Right cardiac atrium (tissue), 5 donors: ENCODE data around the gene ALB. TPM values are rescaled to one million over a fixed set of nuclear protein-coding genes. Genes with fewer than 3 reads are reported as not detected.
"Not testable (repeated sequence)": the region's sequence is repeated elsewhere in the genome, so short reads cannot be mapped to it uniquely, and the experiment has no call there.

Source experiments
- ATAC-seq, 2 donors: fragments of 200-7000 bp; cut with Tn5 transposase; one replicate each; pipeline versions ENCODE4 v1.8.0 to v1.9.1; 2020; ENCODE audit warnings: moderate library complexity in 2 of 2, mild to moderate bottlenecking in 1 of 2
- DNase-seq, 3 donors: peaks; one replicate each; pipeline ENCODE4 v3.0.0-alpha.2; 2020
- H3K27ac ChIP-seq: one replicate; pipeline ENCODE4 v1.5.1; 2013; ENCODE audit warnings: mild to moderate bottlenecking, low read length, control low read depth, moderate library complexity
- H3K27me3 ChIP-seq: one replicate; pipeline ENCODE4 v1.6.1; 2013; ENCODE audit not compliant: control insufficient read depth, insufficient read depth
- H3K4me1 ChIP-seq: one replicate; pipeline ENCODE4 v1.6.1; 2013; ENCODE audit warnings: low read length; ENCODE audit not compliant: control insufficient read depth, insufficient read depth
- H3K4me3 ChIP-seq: one replicate; pipeline ENCODE4 v1.5.1; 2013; ENCODE audit warnings: low read length, control low read depth
- H3K9me3 ChIP-seq: one replicate; pipeline ENCODE4 v1.6.1; 2013; ENCODE audit warnings: low read length; ENCODE audit not compliant: control insufficient read depth
- WGBS: extraction: QIAGEN DNeasy Blood & Tissue Kit; methylation state at CpG from one replicate; pipeline ENCODE4 v1.1.7; 2013; 5-methylcytosine and 5-hydroxymethylcytosine counted together
- intact Hi-C, 4 donors: fragments of 100-400 bp; cut with DNase I; formaldehyde crosslinking; loops; one replicate each; pipeline versions ENCODE4 v1.11.0 to v1.14.0; 2022 to 2023
- long read RNA-seq, 4 donors: library from polyadenylated mRNA; unstranded; transcript quantifications; one replicate each; pipeline ENCODE4 v2.0.0, GENCODE V29; 2020 to 2021
- polyA plus RNA-seq: library from polyadenylated mRNA; stranded (reverse); fragments of 200-250 nt; gene quantifications from one replicate; pipeline ENCODE4 v1.2.3, GENCODE V29; 2013
- total RNA-seq, 4 donors: library from RNA; stranded (reverse); fragmentation: NEBNext Ultra II Directional; extraction: Animal tissue kit (Norgen Biotek cat#: 25700); gene quantifications; one replicate each; pipeline ENCODE4 v1.2.1, GENCODE V29; 2021
- donor health status: healthy with polysubstance abuse.
- donor health status: DM: no; HTN: yes; CAD: no.
- donor health status: DM: no; HTN: no; CAD: no.
- donor health status: DM: no; HTN: yes; CAD: no; lungs with severe emphysema.
- donor health status: DM: yes; HTN: yes; CAD: no.

Gene ALB
- total RNA-seq = 1 to 10 TPM in 1 of 4 donors, not detected in 3; 9.6 TPM
- polyA plus RNA-seq = 0.81 TPM
- long read RNA-seq, donor 1 = 0 reads
- long read RNA-seq, donor 2 = 0 reads
- long read RNA-seq, donor 3 = 0 reads
- long read RNA-seq, donor 4 = 0 reads

DNA sequence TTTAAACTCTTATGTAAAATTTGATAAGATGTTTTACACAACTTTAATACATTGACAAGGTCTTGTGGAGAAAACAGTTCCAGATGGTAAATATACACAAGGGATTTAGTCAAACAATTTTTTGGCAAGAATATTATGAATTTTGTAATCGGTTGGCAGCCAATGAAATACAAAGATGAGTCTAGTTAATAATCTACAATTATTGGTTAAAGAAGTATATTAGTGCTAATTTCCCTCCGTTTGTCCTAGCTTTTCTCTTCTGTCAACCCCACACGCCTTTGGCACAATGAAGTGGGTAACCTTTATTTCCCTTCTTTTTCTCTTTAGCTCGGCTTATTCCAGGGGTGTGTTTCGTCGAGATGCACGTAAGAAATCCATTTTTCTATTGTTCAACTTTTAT is at the start of gene ALB:
Gene ALB (plus strand): TSS at position 246 of the 400 bp plus-strand sequence. CDS start 41 bp downstream, at position 287.
- no peaks in the 10 kb centered on the region for H3K27me3 ChIP-seq
- no peak for DNase-seq
- no peak for ATAC-seq
- H3K4me3 ChIP-seq = no peak within 1 kb of the TSS
- no peaks in the 10 kb centered on the region for H3K4me1 ChIP-seq
- H3K9me3 ChIP-seq = no peaks in the 10 kb centered on the region
- H3K27ac ChIP-seq = no peak within 1 kb of the TSS
- WGBS = 86% methylated on average over 7 of the region's 7 CpGs
- intact Hi-C loops = no loop called here

DNA sequence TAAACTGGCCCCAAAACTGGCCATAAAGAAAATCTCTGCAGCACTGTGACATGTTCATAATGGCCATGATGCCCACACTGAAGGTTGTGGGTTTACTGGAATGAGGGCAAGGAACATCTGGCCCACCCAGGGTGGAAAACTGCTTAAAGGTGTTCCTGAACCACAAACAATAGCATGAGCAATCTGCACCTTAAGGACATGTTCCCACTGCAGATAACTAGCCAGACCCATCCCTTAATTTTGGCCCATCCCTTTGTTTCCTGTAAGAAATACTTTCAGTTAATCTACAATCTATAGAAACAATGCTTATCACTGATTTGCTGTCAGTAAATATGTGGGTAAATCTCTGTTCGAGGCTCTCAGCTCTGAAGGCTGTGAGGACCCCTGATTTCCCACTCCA is 46.9 kb upstream of the ALB start:
- H3K4me3 ChIP-seq, H3K4me1 ChIP-seq, DNase-seq, H3K9me3 ChIP-seq, H3K27me3 ChIP-seq, ATAC-seq, intact Hi-C loops, H3K27ac ChIP-seq: not testable (repeated sequence)
- WGBS = 67% methylated on average over 1 of the region's 1 CpG

DNA sequence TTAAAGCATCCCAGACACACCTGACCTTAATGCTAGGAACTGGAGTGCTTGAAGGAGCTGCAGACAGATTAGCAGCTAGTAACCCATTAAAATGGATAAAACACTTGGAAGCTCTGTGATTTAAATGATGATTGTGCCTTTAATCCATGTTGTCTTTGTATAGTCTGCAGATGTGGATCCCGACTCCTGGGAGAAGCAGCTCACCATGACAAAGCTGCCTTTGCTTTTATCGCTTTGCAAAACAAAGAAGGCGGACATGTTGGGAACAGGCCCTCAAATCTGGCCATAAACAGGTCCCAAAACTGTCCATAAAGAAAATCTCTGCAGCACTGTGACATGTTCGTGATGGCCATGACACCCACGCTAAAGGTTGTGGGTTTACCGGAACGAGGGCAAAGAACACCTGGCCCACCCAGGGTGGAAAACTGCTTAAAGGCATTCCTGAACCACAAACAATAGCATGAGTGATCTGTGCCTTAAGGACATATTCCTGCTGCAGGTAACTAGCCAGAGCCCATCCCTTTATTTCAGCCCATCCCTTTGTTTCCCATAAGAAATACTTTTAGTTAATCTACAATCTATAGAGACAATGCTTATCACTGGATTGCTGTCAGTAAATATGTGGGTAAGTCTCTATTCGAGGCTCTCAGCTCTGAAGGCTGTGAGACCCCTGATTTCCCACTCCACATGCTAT is 34.4 kb upstream of the ALB start:
- DNase-seq, H3K4me3 ChIP-seq, H3K27ac ChIP-seq, H3K27me3 ChIP-seq, ATAC-seq, H3K9me3 ChIP-seq, H3K4me1 ChIP-seq, intact Hi-C loops: not testable (repeated sequence)
- 80% methylated on average over 8 of the region's 8 CpGs for WGBS

DNA sequence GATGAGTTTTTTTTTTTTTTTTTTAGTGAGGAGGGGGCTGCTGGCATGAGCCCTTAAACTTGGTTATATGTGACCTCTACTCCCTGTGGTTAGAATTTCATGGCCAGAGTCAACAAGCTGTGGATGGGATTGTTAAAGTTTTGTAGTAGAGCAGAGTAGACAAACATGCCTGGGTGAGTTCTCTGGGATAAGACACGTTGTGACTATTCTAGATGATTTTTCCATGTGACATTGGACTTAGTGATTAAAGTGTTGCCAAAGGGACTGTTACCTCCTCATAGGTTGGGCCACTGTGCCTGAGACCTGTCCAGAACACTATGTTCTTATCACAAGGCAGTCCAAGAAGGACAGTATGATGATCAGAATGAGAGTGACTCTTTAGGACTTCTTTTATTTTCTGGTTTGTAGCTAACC is 28.8 kb upstream of the ALB start:
- H3K27me3 ChIP-seq = no peaks in the 10 kb centered on the region
- DNase-seq (no peak), ATAC-seq (no peak)
- intact Hi-C loops = no loop called here
- WGBS = 35% methylated on average over 1 of the region's 1 CpG
- H3K4me1 ChIP-seq = no peaks in the 10 kb centered on the region
- no peaks in the 10 kb centered on the region for H3K9me3 ChIP-seq
- no peak overlapping the region for H3K4me3 ChIP-seq
- no peak overlapping the region for H3K27ac ChIP-seq

DNA sequence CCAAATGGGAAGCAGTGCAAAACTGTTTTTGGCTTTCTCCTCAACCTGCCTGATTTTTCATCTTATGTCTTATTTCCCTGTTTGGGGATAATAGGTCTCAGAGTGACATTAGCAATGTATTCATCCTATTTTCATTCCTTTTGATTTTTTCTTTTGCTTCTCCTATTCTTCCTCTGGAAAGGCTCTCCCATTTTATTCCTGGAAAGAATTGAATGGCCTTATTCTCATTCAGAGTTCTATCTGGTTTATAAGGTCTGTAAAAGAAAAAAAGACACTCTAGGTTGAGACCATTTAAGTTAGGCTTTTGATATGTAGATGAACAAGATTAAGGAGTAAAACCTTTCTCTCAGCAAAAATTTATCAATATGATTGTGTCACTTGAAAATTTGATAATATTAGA is 27.8 kb upstream of the ALB start:
- no peaks in the 10 kb centered on the region for H3K27me3 ChIP-seq
- H3K9me3 ChIP-seq = no peaks in the 10 kb centered on the region
- DNase-seq (no peak), ATAC-seq (no peak)
- no peaks in the 10 kb centered on the region for H3K4me1 ChIP-seq
- intact Hi-C loops = no loop called here
- H3K27ac ChIP-seq = no peak overlapping the region
- H3K4me3 ChIP-seq = no peak overlapping the region

DNA sequence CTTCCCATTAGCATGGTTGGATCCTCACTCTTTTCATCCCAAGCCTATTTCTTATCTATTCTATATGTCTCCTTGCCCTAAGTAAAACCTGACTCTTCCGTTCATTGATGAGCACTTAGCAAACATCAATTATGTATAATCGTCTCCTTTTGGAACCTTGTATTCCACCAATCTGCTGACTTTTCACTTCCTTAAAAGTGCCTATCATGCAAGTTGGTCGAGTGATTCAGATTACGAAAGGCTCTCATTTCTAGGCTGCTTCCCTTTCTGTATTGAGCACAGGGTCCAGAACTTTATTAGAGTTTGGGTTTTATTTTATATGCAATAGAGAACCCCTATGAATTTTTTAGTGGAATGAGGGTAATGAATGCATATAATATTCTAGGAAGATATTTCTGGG is 27.1 kb upstream of the ALB start:
- DNase-seq = no peak
- no peaks in the 10 kb centered on the region for H3K9me3 ChIP-seq
- no peaks in the 10 kb centered on the region for H3K27me3 ChIP-seq
- no peak overlapping the region for H3K27ac ChIP-seq
- no peaks in the 10 kb centered on the region for H3K4me1 ChIP-seq
- 76% methylated on average over 4 of the region's 4 CpGs for WGBS
- intact Hi-C loops = no loop called here
- ATAC-seq = no peak
- H3K4me3 ChIP-seq = no peak overlapping the region

DNA sequence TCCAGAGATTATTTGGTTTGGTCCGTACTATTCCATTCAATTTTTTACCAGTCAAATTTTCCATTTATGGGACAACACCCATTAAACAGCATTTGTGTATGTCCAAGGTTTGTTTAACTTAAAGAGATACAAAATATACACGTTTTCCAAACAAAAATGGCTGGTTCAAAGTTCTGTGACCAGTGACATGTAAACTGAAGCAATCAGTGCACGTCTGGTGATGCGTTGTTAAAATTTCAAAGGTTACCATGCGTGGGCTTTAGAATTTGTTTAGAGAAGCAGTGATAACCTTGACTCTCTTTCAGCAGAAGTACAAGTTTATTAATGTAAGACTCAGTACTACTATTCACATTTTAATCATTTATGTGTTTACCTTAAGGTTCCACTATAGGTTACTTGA is 25.2 kb upstream of the ALB start:
- DNase-seq = no peak
- no peaks in the 10 kb centered on the region for H3K4me1 ChIP-seq
- ATAC-seq = no peak
- no peak overlapping the region for H3K4me3 ChIP-seq
- intact Hi-C loops = no loop called here
- H3K27me3 ChIP-seq = no peaks in the 10 kb centered on the region
- H3K9me3 ChIP-seq = no peaks in the 10 kb centered on the region
- no peak overlapping the region for H3K27ac ChIP-seq
- 67% methylated on average over 5 of the region's 5 CpGs for WGBS

DNA sequence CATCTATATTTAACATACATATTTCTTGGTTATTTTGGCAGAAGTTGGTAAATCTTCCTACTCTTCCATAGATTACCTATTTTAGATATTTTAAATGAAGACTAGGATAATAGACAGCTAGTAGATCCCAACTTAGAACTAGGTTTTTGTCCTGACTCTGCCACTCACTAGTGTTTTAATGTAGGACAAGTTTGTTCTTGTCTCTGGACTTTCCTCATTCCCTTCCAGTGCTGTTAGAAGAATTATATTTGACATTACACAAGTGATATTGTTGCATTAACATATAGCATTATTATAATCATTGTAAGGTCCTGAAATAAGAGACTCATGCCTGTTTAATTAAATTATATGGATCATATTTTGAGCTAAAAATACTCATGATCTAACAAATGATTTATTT is 24.1 kb upstream of the ALB start:
- ATAC-seq (no peak), DNase-seq (no peak)
- intact Hi-C loops = no loop called here
- Histone ChIP-seq H3K27ac (no peak overlapping the region), H3K27me3 (no peaks in the 10 kb centered on the region), H3K4me3 (no peak overlapping the region), H3K9me3 (no peaks in the 10 kb centered on the region), H3K4me1 (no peaks in the 10 kb centered on the region)

DNA sequence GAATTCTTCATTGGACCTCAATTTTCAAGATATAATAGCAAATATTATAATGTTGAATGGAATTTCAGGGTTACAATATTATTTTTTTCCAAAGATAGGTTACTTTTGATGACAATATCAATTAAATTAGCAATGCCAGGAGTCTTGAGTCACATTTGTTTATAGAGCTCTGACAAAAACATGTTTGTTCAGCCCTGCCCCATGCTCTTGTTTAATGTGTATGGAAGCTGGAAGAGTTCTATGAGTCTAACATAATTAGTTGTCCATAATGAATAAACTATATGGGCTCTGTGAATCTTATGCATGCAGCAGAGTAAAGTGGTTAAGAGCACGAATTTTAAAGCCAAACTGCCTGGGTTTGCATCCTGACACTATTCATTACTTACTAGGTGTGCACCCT is 22.9 kb upstream of the ALB start:
- H3K27me3 ChIP-seq = no peaks in the 10 kb centered on the region
- WGBS = 43% methylated on average over 1 of the region's 1 CpG
- no peaks in the 10 kb centered on the region for H3K9me3 ChIP-seq
- DNase-seq (no peak), ATAC-seq (no peak)
- intact Hi-C loops = no loop called here
- H3K4me1 ChIP-seq = no peaks in the 10 kb centered on the region
- no peak overlapping the region for H3K27ac ChIP-seq
- H3K4me3 ChIP-seq = no peak overlapping the region

DNA sequence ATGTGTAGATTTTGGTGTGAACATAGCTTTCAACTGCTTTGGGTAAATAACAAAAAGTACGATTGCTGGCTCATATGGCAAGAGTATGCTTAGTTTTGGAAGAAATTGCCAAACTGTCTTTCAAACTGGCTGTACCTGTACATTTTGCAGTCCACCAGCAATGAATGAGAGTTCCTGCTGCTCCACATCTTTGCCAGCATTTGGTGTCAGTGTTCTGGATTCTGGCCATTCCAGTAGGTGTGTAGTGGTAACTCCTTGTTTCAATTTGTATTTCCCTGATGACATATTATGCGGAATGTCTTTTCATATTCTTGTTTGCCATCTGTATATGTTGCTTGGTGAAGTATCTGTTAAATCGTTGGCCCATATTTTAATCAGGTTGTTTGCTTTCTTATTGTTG is 20.6 kb upstream of the ALB start:
- Histone ChIP-seq H3K9me3 (no peaks in the 10 kb centered on the region), H3K27ac (no peak overlapping the region), H3K27me3 (no peaks in the 10 kb centered on the region), H3K4me1 (no peaks in the 10 kb centered on the region), H3K4me3 (no peak overlapping the region)
- intact Hi-C loops = no loop called here
- 84% methylated on average over 3 of the region's 3 CpGs for WGBS
- ATAC-seq (no peak), DNase-seq (no peak)

DNA sequence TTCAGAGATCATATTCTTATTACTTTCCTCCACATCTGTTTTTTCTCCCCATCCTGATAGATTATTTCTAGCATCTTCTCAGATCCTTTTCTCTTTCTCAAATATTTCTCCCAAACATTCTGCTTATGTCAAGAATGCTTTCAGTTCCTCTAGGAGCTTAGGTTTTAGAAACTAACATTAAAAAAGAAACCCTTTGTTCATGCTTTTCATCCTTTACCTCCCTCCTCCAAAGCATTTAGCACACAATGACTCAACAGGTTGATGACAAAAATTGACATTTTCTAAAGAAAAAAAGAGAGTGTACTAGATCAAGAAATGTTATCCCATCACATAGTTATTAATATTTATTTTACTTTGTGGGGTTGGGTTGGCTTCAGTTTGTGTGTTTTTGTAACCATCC is 16.5 kb upstream of the ALB start:
- intact Hi-C loops = no loop called here
- DNase-seq = no peak
- H3K4me1 ChIP-seq = no peaks in the 10 kb centered on the region
- no peak for ATAC-seq
- no peak overlapping the region for H3K4me3 ChIP-seq
- H3K9me3 ChIP-seq = no peaks in the 10 kb centered on the region
- H3K27ac ChIP-seq = no peak overlapping the region
- no peaks in the 10 kb centered on the region for H3K27me3 ChIP-seq

DNA sequence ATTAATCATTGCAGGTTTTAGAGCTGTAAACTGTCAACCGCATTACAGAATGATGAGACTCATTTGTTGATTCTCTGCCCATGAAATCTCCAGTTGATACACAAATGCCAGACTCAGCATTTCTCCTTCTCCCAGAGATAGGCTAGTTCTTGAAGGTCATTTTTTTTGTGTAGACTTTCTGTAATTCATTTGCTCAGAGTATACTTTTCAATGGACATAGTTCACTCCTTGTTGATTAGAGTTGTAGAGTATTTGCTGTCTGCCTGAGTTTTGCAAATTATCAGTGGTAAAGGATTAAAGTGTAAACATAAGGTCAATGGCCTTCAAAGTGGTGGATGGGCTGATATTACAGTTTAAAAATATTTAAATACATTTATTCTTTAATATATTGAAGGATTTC is 15.2 kb upstream of the ALB start:
- intact Hi-C loops = no loop called here
- no peak for ATAC-seq
- 79% methylated on average over 1 of the region's 1 CpG for WGBS

More for the DNA sequence above, 15.2 kb upstream of the ALB start:
- Histone ChIP-seq H3K4me1 (no peaks in the 10 kb centered on the region), H3K27me3 (no peaks in the 10 kb centered on the region), H3K9me3 (no peaks in the 10 kb centered on the region), H3K4me3 (no peak overlapping the region), H3K27ac (no peak overlapping the region)
- no peak for DNase-seq
